Urinary bladder (tissue), 4 donors: Measurements from ENCODE around the gene NKAPD1. TPM values are rescaled to one million over a fixed set of nuclear protein-coding genes. Genes with fewer than 3 reads are reported as not detected.

Experiments used
- DNase-seq: peaks from one replicate; pipeline ENCODE4 v3.0.0-alpha.2; 2015; ENCODE audit errors: extremely low spot score
- H3K27ac ChIP-seq: one replicate; pipeline ENCODE4 v1.5.1; 2013; ENCODE audit warnings: low read depth, mild to moderate bottlenecking, moderate library complexity
- H3K36me3 ChIP-seq: one replicate; pipeline ENCODE4 v1.6.1; 2013; ENCODE audit warnings: mild to moderate bottlenecking, moderate library complexity; ENCODE audit not compliant: insufficient read depth
- H3K4me1 ChIP-seq: one replicate; pipeline ENCODE4 v1.6.1; 2013; ENCODE audit warnings: mild to moderate bottlenecking, moderate library complexity; ENCODE audit not compliant: insufficient read depth
- H3K4me3 ChIP-seq: one replicate; pipeline ENCODE4 v1.5.1; 2013; ENCODE audit warnings: low read depth, low read length
- WGBS: extraction: QIAGEN DNeasy Blood & Tissue Kit; methylation state at CpG from one replicate; pipeline ENCODE4 v1.1.7; 2013; 5-methylcytosine and 5-hydroxymethylcytosine counted together
- polyA plus RNA-seq: library from polyadenylated mRNA; stranded (reverse); fragments of 200-250 nt; gene quantifications from one replicate; pipeline ENCODE4 v1.2.3, GENCODE V29; 2013
- total RNA-seq: library from RNA; depleted of rRNA; stranded (reverse); fragments of >200 nt; gene quantifications from one replicate; pipeline ENCODE4 v1.2.3, GENCODE V29; 2014
- donor health status: healthy with polysubstance abuse.
- donor health status: healthy.

The NKAPD1 gene
- total and polyA plus RNA-seq, 2 donors: 16.0 to 29.3 TPM

DNA sequence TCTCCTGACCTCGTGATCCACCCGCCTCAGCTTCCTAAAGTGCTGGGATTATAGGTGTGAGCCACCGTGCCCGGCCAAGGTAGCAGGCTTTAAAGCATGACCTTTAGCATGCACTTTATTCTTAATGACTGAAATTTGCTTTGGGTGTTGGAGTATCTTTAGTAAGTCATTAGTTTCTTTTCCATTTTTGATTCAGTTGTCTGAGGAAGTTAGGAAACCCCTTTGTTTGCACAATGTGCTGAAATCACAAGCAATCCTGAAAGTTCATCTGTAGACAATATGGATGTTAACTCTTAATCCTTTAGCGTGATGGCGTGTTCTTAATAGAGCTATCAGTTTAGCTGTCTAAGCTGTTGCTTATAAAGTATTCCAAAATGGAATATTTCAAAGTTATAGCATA, 29.3 kb downstream of the NKAPD1 start:
- Histone ChIP-seq H3K4me1 (no peaks in the 10 kb centered on the region), H3K36me3 (peaks cover 3% of the 10 kb centered on the region), H3K27ac (no peak overlapping the region), H3K4me3 (no peak overlapping the region)
- WGBS: 93% methylated on average over 6 of the region's 6 CpGs
- no peak for DNase-seq

DNA sequence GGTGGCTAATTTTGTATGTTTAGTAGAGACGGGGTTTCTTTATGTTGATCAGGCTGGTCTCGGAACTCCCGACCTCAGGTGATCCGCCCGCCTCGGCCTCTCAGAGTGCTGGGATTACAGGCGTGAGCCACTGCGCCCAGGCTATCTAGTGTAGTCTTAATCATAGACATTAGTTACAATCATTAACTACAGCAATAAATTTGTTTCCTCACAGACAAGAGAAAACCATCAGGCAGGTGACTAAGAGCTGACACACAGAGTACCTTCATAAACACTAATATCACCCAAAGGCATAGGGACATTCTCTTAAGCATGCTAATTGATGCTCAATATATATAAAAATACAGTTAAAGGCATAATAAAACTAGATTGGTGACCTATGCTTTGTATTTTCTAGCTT, 32.0 kb downstream of the NKAPD1 start:
- 94% methylated on average over 8 of the region's 8 CpGs for WGBS
- Histone ChIP-seq H3K4me1 (no peaks in the 10 kb centered on the region), H3K4me3 (no peak overlapping the region), H3K27ac (no peak overlapping the region), H3K36me3 (peaks cover 3% of the 10 kb centered on the region)
- no peak for DNase-seq

DNA sequence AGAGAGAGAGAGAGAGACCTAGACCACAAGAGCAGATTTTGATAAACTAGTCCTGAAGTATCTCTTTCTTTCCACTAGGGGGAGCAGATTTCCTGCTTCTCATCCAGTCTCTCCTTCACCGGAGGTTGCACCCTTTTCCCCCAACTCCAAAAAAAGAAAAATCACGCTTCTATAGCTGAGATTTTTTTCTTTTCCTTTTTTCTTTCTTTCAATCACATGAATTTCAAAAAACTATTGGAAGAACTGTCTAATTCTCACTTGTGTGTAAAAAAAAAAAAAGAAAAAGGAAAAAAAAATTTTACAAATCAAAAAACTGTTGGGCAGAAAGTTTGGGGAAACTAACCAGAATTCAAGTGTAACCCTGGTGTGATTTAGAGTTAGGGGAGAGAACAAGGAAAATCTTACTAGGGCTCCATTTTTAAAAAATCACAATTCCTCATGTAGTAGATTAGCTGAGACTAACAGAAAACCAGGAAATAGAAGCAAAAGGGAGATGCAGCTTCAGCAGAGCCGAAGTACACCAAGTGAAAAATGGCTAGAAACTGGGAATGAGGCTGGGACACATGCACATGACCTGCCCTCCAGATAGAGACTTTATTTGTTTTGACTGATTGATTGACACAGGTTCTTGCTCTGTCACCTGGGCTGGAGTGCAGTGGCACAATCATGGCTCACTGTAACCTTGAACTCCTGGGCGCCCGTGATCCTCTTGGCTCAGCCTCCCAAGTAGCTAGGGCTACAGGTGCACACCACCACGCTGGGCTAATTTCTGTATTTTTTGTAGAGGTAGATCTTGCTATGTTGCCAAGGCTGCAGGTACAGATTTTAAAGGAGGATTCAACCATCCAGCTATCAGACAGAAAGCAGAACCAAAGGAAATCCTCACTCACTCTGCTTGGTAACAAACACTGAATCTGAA, 39.7 kb downstream of the NKAPD1 start:
- Histone ChIP-seq H3K4me1 (no peaks in the 10 kb centered on the region), H3K36me3 (no peaks in the 10 kb centered on the region), H3K27ac (no peak overlapping the region), H3K4me3 (no peak overlapping the region)
- WGBS: 64% methylated on average over 6 of the region's 6 CpGs
- DNase-seq: no peak

DNA sequence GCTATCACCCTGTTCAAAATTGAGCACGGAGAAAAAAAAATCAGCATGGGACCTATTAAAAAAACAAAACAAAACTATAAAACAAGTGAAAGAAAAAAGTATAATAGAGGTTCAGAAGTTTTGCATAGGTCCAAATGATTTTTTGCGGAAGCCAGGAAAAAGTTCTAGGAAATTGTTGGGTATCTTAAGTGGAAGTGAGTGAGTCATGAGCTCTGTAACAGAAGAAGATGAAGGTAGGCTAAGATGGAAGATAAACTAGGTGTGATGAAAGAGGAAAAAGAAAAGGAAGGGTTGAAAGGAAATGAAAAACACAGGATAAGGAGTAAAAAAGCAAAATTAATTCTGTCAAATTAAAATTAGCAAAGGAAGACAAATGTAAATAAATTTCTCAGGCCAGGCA, 40.4 kb downstream of the NKAPD1 start:
- no peak for DNase-seq
- Histone ChIP-seq H3K4me1 (no peaks in the 10 kb centered on the region), H3K27ac (no peak overlapping the region), H3K4me3 (no peak overlapping the region), H3K36me3 (no peaks in the 10 kb centered on the region)
- WGBS: 94% methylated on average over 2 of the region's 2 CpGs

DNA sequence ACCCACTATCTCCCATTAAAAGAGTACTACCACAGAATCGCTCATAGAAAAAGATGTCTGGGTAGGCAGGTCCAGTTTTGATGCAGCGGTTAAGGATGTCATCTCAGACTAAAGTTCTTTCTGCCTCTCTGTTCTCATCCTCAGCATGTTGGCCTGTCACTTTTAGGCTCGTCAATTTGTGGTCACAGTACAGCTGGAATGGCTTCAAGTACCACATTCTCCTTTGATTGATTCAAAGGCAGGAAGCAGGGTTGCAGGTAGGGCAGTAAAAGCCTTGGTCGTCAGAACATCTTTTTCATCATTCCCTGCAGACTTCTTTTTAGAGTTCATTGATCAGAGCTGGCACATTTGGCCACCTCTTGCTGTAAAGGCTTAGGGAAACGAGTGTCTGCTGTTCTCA, 41.3 kb downstream of the NKAPD1 start:
- H3K4me1 ChIP-seq: no peaks in the 10 kb centered on the region
- DNase-seq: no peak
- no peak overlapping the region for H3K4me3 ChIP-seq
- WGBS: 73% methylated on average over 5 of the region's 5 CpGs
- no peak overlapping the region for H3K27ac ChIP-seq
- H3K36me3 ChIP-seq: no peaks in the 10 kb centered on the region

DNA sequence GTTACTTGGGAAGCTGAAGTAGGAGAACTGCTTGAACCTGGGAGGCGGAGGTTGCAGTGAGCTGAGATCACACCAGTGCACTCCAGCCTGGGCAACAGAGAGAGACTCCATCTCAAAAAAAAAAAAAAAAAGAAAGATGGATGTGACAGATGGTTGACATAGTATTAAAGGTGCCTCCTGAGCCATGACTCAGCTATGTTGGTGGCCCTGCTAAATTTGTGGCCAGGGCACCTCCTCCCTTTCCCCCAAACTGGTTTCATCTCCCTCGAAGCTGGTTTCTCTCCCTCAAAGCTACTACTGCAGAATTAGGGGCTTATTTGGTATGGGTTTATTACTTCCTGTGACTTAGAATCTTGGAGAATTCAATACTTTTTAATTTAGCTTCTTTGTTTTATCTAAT, 44.1 kb downstream of the NKAPD1 start:
- H3K27ac ChIP-seq: no peak overlapping the region
- H3K4me1 ChIP-seq: no peaks in the 10 kb centered on the region
- H3K36me3 ChIP-seq: no peaks in the 10 kb centered on the region
- WGBS: 85% methylated on average over 2 of the region's 2 CpGs
- no peak for DNase-seq
- no peak overlapping the region for H3K4me3 ChIP-seq

DNA sequence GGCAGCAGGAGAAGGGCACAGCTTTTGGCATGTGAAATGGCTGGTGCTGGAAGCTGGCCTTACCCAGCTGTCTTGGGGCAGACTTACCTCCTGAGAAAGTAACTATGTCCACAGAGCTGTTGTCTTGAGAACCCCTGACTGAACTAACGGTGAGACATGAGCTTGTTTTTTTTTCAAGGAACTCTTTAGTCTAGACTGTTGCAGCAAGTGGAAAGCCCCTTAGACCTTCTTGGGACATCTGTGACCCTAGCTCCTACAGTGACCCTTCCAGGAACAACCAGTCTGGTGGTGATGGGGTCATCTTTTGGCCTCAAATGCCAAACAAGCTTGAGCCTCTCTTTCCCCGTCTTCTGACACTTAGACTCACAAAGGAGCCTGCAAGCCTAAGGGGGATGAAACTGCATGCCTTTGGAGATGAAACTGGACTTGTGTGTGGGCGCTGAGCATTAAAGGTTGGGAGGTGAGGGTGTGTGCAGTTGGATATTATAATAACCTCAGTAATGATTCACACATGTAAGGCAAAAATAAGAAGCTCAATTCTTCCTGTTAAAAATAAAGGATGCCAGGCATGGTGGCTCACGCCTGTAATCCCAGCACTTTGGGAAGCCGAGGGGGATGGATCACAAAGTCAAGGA, 48.0 kb downstream of the NKAPD1 start:
- no peaks in the 10 kb centered on the region for H3K36me3 ChIP-seq
- H3K4me3 ChIP-seq: no peak overlapping the region
- 93% methylated on average over 5 of the region's 5 CpGs for WGBS
- no peaks in the 10 kb centered on the region for H3K4me1 ChIP-seq
- H3K27ac ChIP-seq: no peak overlapping the region
- no peak for DNase-seq

DNA sequence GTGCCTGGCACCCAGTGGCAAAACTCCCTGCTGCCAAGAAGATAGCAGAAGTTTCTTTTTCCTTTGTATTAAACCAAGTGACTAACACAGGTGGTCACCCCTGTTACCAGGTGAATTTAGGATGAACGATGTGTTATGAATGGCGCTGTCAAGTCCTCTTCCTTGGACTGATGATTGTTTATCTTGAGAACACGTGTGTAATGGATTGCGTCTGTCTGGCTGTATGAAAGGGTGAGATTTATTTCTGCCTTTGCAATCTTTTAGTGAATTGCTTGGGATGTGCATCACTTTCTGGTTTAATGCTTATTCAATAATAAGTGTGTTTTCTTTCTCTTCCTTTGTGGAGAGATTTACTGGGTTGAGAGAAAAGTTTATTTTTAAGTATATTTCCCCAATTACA, 49.0 kb downstream of the NKAPD1 start:
- DNase-seq: no peak
- no peak overlapping the region for H3K4me3 ChIP-seq
- no peak overlapping the region for H3K27ac ChIP-seq
- 65% methylated on average over 4 of the region's 4 CpGs for WGBS
- no peaks in the 10 kb centered on the region for H3K36me3 ChIP-seq
- no peaks in the 10 kb centered on the region for H3K4me1 ChIP-seq

DNA sequence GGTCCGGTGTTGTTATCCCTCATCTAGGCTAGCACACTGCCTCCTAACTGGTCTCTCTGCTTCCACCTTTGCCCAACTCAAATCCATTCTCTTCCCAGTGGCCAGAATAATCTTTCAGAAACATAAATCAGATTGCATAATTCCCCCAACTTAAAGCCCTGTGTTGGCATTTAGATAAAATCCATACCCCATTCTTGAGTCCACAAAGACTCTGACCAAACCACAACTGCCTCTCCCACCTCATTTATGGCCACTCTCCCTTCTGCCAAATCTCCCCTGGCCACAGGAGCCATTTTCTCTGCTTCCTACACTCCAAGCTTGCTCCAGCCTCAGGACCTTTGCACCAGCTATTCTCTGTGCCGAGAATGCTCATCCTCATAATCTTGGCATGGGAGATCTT, 53.0 kb downstream of the NKAPD1 start:
- no peak for DNase-seq
- 96% methylated on average over 2 of the region's 2 CpGs for WGBS
- no peaks in the 10 kb centered on the region for H3K36me3 ChIP-seq
- H3K4me3 ChIP-seq: no peak overlapping the region
- H3K4me1 ChIP-seq: no peaks in the 10 kb centered on the region
- no peak overlapping the region for H3K27ac ChIP-seq

DNA sequence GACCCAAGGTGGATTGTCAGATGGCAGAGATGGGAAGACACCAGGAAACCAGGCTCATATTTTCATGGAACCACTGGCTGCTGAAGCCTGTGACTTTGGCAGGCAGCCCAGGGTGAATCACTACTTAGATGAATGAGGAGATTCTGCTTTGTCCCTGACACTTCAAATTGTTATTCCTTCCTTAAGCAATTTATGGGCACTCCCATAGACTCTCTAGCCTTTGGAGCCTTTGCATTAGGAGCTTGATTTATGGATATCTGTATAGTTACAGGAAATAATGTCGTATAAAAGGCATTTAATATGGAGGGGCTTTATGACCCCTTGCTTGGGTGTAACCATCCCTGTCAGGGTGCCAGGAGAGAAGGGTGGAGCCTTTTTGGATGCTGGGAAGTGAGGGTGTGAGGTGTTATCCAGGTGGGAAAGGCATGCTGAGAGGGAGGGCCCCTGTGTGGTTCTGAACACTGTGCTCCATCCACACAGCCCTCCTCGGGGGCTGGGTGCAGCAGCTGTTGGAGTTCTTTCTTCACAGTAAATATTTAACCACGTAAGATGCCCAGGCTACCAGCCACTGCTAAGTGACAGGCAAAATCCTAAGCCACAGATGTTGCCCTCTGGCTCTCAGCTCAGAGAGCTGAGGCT, 54.5 kb downstream of the NKAPD1 start:
- 41% methylated on average over 3 of the region's 3 CpGs for WGBS
- H3K36me3 ChIP-seq: no peaks in the 10 kb centered on the region
- no peaks in the 10 kb centered on the region for H3K4me1 ChIP-seq
- no peak for DNase-seq
- no peak overlapping the region for H3K27ac ChIP-seq
- H3K4me3 ChIP-seq: no peak overlapping the region

DNA sequence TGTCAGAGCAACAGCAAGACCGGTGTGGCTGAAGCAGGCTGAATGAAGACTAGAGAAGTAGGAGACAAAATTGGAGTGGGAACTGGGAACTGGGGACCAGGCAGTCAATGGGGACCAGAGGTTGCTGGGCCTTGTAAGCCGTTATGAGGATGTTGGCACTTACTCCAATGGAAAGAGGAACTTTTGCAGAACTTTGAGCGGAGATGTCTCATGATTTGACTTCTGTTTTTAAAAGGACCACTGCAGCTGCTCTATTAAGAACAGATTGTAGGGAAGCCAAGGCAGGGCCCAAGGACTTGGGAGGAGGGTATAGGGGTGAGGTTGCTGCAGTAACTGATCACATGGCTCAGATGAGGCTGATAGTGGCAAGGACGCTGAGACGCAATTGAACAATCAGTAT, 55.6 kb downstream of the NKAPD1 start:
- H3K27ac ChIP-seq: no peak overlapping the region
- H3K36me3 ChIP-seq: no peaks in the 10 kb centered on the region
- H3K4me1 ChIP-seq: no peaks in the 10 kb centered on the region
- 85% methylated on average over 5 of the region's 5 CpGs for WGBS
- no peak overlapping the region for H3K4me3 ChIP-seq
- no peak for DNase-seq

DNA sequence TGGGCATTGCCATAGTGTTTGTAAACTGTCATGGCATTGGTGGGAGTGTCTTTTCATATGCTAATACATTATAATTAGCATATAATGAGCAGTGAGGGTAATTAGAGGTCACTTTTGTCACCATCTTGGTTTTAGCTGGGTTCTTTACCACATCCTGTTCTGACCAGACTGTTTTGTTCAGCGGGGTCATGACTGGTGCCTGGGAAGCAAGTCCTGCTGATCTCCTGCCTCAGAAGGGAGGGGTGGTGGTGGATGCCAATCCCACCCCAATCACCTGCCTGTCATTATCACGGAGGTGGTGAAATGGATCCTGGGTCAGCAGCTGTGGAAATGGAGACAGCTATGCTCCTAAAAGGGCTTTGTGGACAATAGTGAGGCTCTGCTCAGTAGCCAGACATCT, 58.6 kb downstream of the NKAPD1 start:
- no peaks in the 10 kb centered on the region for H3K4me1 ChIP-seq
- H3K27ac ChIP-seq: no peak overlapping the region
- no peak for DNase-seq
- no peaks in the 10 kb centered on the region for H3K36me3 ChIP-seq
- 54% methylated on average over 2 of the region's 2 CpGs for WGBS
- no peak overlapping the region for H3K4me3 ChIP-seq

DNA sequence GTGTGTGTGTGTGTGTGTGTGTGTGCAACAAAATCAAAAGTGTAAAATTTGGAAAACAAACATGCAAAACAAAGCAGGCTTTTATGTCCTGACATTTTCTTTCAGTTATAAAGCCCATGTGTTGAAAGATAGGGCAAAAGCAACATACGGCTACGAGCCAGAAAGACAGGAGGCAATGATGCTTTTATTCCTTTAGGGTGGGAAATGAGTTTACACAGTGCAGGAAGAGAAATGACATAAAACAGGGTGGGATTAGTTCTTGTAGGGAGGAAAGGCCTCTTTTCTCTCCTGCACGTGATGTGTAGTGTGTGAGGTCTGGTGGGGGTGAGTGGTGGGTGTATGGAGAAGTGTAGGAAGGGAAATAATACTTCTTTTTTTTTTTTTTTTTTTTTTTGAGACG, 60.4 kb downstream of the NKAPD1 start:
- Histone ChIP-seq H3K36me3 (no peaks in the 10 kb centered on the region), H3K4me3 (no peak overlapping the region), H3K4me1 (no peaks in the 10 kb centered on the region), H3K27ac (no peak overlapping the region)
- 79% methylated on average over 3 of the region's 4 CpGs for WGBS
- DNase-seq: no peak
